Activated CD4-positive, alpha-beta memory T cell treated with anti-CD3 and anti-CD28 coated beads, Interleukin-2, amount 10 ng/mL, durations not matched to agents 7 days and 5 days (primary cell): ENCODE results near the gene SDF4. TPM values are rescaled to one million over a fixed set of nuclear protein-coding genes. Genes with fewer than 3 reads are reported as not detected.

Experiments
- CTCF ChIA-PET: fragments of 350-600 bp; sonication (Branson Sonifier 250); formaldehyde crosslinking; loops from one replicate; lab custom pipeline; 2021; ENCODE audit warnings: antibody characterized with exemption, inconsistent platforms; lab: Charles Lee
- POLR2A ChIA-PET: fragments of 350-600 bp; sonication (Branson Sonifier 250); formaldehyde crosslinking; loops from one replicate; lab custom pipeline; 2021; ENCODE audit warnings: antibody characterized with exemption; lab: Charles Lee
- DNase-seq: peaks from one replicate; pipeline ENCODE4 v3.0.0-alpha.2; 2020
- H3K27ac Mint-ChIP-seq: one replicate; pipeline ENCODE4 v1.8.0; 2021; ENCODE audit warnings: mild to moderate bottlenecking, mixed read lengths
- H3K27me3 Mint-ChIP-seq: one replicate; pipeline ENCODE4 v1.8.0; 2021; ENCODE audit warnings: mixed read lengths
- H3K36me3 Mint-ChIP-seq: one replicate; pipeline ENCODE4 v1.8.0; 2021; ENCODE audit warnings: low read depth, mixed read lengths
- H3K4me1 Mint-ChIP-seq: one replicate; pipeline ENCODE4 v1.8.0; 2021; ENCODE audit warnings: mixed read lengths
- H3K4me3 Mint-ChIP-seq: one replicate; pipeline ENCODE4 v1.8.0; 2021; ENCODE audit warnings: mild to moderate bottlenecking, mixed read lengths
- H3K9me3 Mint-ChIP-seq: one replicate; pipeline ENCODE4 v1.8.0; 2021; ENCODE audit warnings: mixed read lengths
- total RNA-seq, 2 experiments: library from RNA; stranded (reverse); gene quantifications; one replicate each; pipeline ENCODE4 v1.2.3, GENCODE V29; 2021

The SDF4 gene
- total RNA-seq, 2 experiments from 2014 or later, result 181 TPM

DNA sequence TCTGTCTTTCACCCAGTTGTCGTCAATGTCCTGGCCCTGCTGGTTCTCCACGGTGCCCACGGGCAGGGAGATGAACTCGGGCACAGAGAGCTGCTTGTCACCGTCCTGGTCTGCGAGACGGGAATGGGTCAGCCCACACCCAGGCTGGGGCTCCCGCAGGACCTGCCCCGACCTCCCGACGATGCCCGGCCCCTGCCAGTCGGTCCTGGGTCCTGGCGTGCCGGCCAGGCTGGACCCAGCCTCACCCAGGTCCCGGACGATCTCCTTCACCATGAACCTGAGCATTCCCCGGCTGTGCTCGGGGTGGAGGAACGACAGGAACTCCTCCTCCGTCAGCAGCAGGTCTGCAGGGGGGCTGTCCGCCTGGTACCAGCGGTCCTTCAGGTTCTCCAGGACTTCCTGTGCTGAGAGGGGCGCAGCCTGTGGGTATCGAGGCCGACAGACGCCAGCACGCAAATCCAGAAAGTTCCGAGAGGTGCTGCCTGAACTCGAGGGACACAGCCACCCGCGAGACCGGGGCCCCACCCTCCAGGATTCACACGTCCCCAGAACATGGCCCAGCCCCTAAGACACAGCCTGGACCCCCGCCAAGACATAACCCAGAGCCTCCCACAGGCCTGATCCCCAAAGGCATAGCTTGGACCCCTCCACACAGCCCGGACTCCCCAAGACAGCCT lies 13.1 kb downstream of the SDF4 start:
- Mint-ChIP-seq H3K36me3 (peaks cover 75% of the 10 kb centered on the region), H3K9me3 (peaks cover 5% of the 10 kb centered on the region), H3K27ac (peak overlapping the region; percentile 91), H3K4me3 (no peak overlapping the region), H3K4me1 (peaks cover 68% of the 10 kb centered on the region), H3K27me3 (no peaks in the 10 kb centered on the region)
- CTCF ChIA-PET, result interaction anchor here (1.2 to 1.3 kb wide), 2 partner anchors 12 to 153 kb away, joined by 3 read pairs; no protein-coding TSS in a partner anchor
- no peak for DNase-seq
- POLR2A ChIA-PET, result interaction anchor here (2.1 to 6.0 kb wide), 2 partner anchors 12 to 13 kb away, joined by 19 to 65 read pairs; partner anchors contain the start of genes B3GALT6, SDF4 and TNFRSF18

DNA sequence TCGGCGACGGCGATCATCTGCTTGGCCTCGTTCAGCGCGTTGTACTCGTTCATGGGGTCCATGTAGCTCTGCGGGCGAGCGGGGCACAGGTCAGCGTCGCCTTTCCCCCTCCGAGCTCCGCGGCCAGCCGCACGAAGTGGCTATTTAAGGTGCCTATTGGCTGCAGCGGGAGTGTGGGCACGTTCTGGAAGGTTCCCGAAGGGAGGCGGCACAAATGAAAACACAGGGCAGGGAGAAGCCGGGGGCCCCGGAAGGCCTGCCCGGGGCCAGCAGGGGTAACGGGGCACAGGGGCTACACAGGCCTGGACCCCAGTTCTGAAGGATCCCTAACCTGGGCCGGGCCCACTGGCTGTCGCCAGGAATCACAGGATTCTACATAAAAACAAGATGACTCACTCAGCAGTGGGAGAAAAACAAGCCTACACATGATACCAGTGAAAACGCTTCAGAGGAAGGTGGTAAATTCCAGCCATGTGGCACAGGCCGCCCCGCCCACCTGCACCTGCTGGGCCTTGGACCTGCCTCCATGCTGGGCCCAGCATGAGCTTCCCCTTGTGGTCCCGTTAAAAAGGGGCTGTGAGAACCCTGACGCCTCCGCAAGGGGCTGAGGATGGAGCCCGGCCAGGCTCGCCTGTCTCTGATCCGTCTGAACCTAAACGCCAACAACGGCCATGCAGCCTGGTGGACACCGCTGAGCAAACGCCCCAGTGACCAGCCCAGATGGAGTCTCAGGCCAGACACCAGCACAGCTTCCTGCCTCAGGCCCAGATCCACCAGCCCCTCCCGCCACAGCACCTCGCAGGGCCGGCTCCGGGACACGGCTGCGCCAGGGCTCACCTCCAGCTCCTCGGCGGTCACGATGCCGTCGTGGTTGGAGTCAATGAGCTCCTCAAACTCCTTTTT lies 13.9 kb downstream of the SDF4 start:
- CTCF ChIA-PET, result no interaction called here
- Mint-ChIP-seq H3K36me3 (peaks cover 69% of the 10 kb centered on the region), H3K9me3 (peaks cover 5% of the 10 kb centered on the region), H3K4me1 (peaks cover 67% of the 10 kb centered on the region), H3K27ac (peak overlapping the region; percentile 91), H3K27me3 (no peaks in the 10 kb centered on the region), H3K4me3 (no peak overlapping the region)
- POLR2A ChIA-PET, result interaction anchor here (1.0 to 6.0 kb wide), 5 partner anchors 11 to 96 kb away, joined by 3 to 65 read pairs (median 19); partner anchors contain the start of genes B3GALT6, SDF4 and TNFRSF18
- no peak for DNase-seq

DNA sequence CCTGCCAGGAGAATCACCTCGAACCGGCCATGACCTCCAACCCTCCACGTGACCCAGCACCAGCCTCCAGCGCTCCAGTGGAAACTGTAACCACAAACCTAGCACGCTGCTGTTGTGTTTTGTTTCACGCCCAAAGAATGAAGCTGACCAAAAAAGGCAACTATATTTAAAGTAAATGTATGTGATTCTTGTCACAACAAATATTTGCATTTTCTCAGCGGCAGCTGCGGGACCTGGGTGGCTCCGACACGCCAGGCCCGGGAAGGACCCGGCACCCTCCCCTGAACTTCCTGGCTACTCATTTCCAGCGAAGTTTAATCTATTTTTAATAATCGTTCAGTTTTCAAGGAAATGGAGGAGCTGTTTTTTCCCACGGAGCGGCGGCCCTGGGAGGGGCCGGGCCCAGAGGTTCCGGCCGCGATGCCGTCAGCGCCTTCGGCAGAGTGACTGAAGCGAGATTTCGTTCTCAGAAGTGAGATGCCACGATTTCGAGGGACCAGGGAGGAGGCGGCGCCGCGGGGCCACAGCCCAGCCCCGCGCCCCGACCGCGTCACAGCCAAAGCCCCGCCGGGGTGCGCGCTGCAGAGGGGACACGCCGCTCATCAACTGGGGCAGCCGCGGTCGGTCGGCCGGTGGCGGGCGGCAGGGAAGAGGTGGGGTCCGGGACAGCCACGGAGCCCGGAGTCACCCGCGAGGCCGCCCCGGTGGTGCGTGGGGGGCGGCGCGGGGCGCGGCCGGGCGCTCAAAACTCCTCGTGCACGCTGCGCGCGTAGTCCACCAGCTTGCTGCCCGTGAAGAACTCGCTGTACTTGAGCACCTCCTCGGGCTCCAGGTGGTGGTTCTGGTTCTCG lies 14.8 kb downstream of the SDF4 start:
- Mint-ChIP-seq H3K9me3 (peaks cover 5% of the 10 kb centered on the region), H3K4me3 (peak overlapping the region; percentile 71), H3K27me3 (no peaks in the 10 kb centered on the region), H3K36me3 (peaks cover 65% of the 10 kb centered on the region), H3K4me1 (peaks cover 66% of the 10 kb centered on the region), H3K27ac (peak overlapping the region; percentile 99)
- CTCF ChIA-PET, result interaction anchor here (1.2 to 1.6 kb wide), 2 partner anchors 14 to 94 kb away, joined by 4 read pairs; partner anchors contain the start of gene SDF4
- POLR2A ChIA-PET, result interaction anchor here (1.0 to 6.0 kb wide), 7 partner anchors 10 to 176 kb away, joined by 3 to 65 read pairs (median 5); partner anchors contain the start of genes SDF4 and TNFRSF18
- DNase-seq, result peak; percentile 83

DNA sequence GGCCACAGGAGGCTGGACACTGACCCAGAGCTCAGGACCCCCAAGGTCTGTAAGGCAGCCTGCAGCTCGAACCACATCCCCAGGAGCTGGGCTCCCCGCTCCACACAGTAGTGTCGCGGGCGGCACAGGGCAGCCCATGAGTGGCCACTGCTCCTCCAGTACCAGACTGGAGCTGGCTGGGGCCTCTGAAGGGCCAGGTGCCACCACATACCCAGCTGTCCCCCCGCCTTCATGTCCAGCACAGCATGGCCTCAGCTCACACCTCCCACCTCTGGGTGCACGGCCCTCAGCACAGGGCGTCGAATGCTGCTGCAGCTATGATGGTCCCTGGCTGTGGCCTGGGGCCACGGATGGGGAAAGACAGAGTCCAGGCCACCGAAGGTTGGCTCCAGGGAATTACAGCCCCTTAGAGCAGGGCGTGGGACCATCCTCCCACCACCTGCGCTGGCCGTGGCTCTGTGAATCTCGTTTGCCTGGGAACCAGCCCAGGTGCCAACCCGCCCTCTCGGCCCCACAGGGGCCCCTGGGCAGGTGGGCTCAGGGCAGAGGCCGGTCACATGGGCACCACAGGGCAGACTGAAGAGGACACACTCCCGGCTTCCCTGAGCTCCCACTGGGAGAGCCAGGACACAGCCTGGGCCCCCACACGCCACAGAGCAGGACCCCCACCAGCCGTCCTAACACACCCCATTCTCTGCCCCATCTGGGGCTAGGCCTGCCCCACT lies 15.8 kb downstream of the SDF4 start:
- Mint-ChIP-seq H3K27ac (peak overlapping the region; percentile 99), H3K9me3 (peaks cover 5% of the 10 kb centered on the region), H3K4me1 (peaks cover 69% of the 10 kb centered on the region), H3K36me3 (peaks cover 59% of the 10 kb centered on the region), H3K4me3 (peak overlapping the region; percentile 71), H3K27me3 (no peaks in the 10 kb centered on the region)
- ChIA-PET CTCF (interaction anchor here (1.2 to 1.6 kb wide), 2 partner anchors 15 to 94 kb away, joined by 4 read pairs; partner anchors contain the start of gene SDF4), POLR2A (interaction anchor here (0.9 to 6.0 kb wide), 9 partner anchors 10 to 202 kb away, joined by 3 to 65 read pairs (median 5); partner anchors contain the start of genes CCNL2, ISG15, SDF4 and TNFRSF18)
- no peak for DNase-seq

- Mint-ChIP-seq H3K9me3 (peaks cover 5% of the 10 kb centered on the region), H3K4me1 (peaks cover 70% of the 10 kb centered on the region)
Measured at GRCh38 chr1:1215080-1215676, 16.6 kb downstream of the SDF4 start.

GRCh38 chr1:1213345-1214265 lies 18.2 kb downstream of the SDF4 start, which contains the start of gene TNFRSF4:
TNFRSF4 (minus strand) TSS chr1:1214153; CDS start chr1:1214127, 26 bp downstream.
- ChIA-PET CTCF (no interaction called here), POLR2A (interaction anchor here (0.9 to 2.5 kb wide), 7 partner anchors 9 to 84 kb away, joined by 3 to 14 read pairs (median 3); partner anchors contain the start of genes B3GALT6, SDF4 and UBE2J2)
- peak; percentile 49 for DNase-seq
- H3K27me3 Mint-ChIP-seq, result no peaks in the 10 kb centered on the region
- H3K36me3 Mint-ChIP-seq, result peaks cover 51% of the 10 kb centered on the region
- H3K4me3 Mint-ChIP-seq, result peak within 1 kb of the TSS; percentile 71
- peaks cover 67% of the 10 kb centered on the region for H3K4me1 Mint-ChIP-seq
- H3K9me3 Mint-ChIP-seq, result peaks cover 2% of the 10 kb centered on the region
- H3K27ac Mint-ChIP-seq, result peak within 1 kb of the TSS; percentile 99

More at GRCh38 chr1:1215080-1215676, 16.6 kb downstream of the SDF4 start:
- POLR2A ChIA-PET, result interaction anchor here (0.9 to 6.0 kb wide), 7 partner anchors 9 to 202 kb away, joined by 3 to 65 read pairs (median 5); partner anchors contain the start of genes CCNL2, ISG15, SDF4 and TNFRSF18
- no peak for DNase-seq
- H3K4me3 Mint-ChIP-seq, result peak overlapping the region; percentile 71
- peak overlapping the region; percentile 99 for H3K27ac Mint-ChIP-seq
- H3K36me3 Mint-ChIP-seq, result peaks cover 58% of the 10 kb centered on the region
- no peaks in the 10 kb centered on the region for H3K27me3 Mint-ChIP-seq
- CTCF ChIA-PET, result no interaction called here

DNA sequence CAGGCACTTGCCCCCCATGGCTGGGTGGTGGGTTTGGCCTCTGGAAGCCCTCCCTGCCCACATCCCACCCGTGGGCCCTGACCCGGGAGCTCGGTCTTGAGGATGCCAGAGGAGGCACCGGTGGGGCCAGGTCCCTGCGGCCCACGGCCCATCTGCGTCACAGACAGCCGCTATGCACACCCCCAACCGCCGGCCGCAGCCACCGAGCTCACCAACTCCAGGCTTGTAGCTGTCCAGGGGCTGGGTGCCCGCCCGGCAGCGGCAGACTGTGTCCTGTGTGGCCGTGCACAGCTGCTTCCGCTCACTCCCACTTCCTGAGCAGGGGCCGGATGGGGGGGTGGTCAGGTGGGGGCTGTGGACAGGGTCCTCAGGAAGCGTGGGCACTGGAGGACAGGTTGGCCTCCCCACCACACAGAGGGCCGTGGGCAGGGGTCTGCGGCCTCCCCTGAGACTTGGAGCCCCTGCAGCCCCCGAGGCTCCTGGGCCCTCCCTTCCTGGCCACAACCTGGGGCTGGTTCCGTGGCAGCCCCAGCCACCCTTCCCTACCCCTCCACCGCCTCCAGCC lies 18.9 kb downstream of the SDF4 start:
- H3K27me3 Mint-ChIP-seq, result no peaks in the 10 kb centered on the region
- H3K36me3 Mint-ChIP-seq, result peaks cover 45% of the 10 kb centered on the region
- POLR2A ChIA-PET, result interaction anchor here (0.9 to 2.5 kb wide), 8 partner anchors 10 to 83 kb away, joined by 3 to 14 read pairs (median 4); partner anchors contain the start of genes B3GALT6, SDF4 and UBE2J2
- peak overlapping the region; percentile 71 for H3K4me3 Mint-ChIP-seq
- peak overlapping the region; percentile 72 for H3K27ac Mint-ChIP-seq
- CTCF ChIA-PET, result no interaction called here
- H3K9me3 Mint-ChIP-seq, result peaks cover 2% of the 10 kb centered on the region
- H3K4me1 Mint-ChIP-seq, result peaks cover 67% of the 10 kb centered on the region
- peak; percentile 80 for DNase-seq

- no peak for DNase-seq
- POLR2A ChIA-PET, result interaction anchor here (1.1 to 2.5 kb wide), 4 partner anchors 11 to 82 kb away, joined by 3 to 14 read pairs (median 6); partner anchors contain the start of genes B3GALT6 and SDF4
- Mint-ChIP-seq H3K4me3 (peak overlapping the region; percentile 66), H3K4me1 (peaks cover 64% of the 10 kb centered on the region), H3K27me3 (no peaks in the 10 kb centered on the region), H3K9me3 (no peaks in the 10 kb centered on the region), H3K27ac (peak overlapping the region; percentile 61), H3K36me3 (peaks cover 36% of the 10 kb centered on the region)
- CTCF ChIA-PET, result no interaction called here
Measured at GRCh38 chr1:1211541-1212441, 20.0 kb downstream of the SDF4 start.
